ENCODE data around the gene HCRTR1.

HCRTR1 gene

DNA sequence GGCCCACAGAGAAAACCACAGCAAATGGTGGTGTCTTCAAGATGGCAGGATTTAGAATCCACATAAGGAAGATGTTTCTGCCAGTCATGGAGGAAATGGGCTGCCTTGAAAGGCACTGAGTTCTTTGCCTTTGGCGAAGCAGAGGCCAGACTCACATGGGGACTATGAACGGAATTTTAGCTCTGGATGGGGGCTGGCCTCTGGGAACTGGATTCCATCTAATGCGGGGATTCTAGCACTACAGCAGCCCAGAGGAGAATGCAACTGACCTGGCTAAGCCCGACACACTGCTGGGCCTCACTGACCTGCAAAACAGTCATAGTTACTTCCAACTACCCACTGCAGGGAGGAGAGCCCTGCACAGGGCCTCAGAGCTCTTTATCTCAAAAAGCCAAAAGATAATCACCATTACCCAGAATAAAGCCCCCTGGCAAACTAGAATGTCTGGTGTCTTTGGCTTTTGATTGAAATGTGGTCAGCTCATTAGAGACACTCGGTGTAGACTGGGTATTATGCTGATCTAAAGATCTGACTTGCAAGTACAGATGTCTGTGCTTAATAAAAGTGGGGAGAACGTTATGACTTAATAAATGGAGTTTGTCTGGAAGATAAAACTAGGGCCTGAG is 11.6 kb downstream of the HCRTR1 start:
- no peaks in the 10 kb centered on the region for H3K4me1 ChIP-seq (ENCODE audit: insufficient read depth, low read length, poor library complexity, severe bottlenecking)
- no peaks in the 10 kb centered on the region for H3K9me3 ChIP-seq (ENCODE audit: insufficient read depth, low read depth, low read length)
- H3K27me3 ChIP-seq (ENCODE audit: insufficient read depth, low read length, poor library complexity, severe bottlenecking) = no peaks in the 10 kb centered on the region
- H3K4me2 ChIP-seq (ENCODE audit: low read depth, low read length, poor library complexity, severe bottlenecking) = no peak overlapping the region
- H3F3A ChIP-seq (ENCODE audit: low read depth) = no peaks in the 10 kb centered on the region
- no peak overlapping the region for H2AFZ ChIP-seq (ENCODE audit: low read length)
- TF ChIP-seq, protein P1, sequence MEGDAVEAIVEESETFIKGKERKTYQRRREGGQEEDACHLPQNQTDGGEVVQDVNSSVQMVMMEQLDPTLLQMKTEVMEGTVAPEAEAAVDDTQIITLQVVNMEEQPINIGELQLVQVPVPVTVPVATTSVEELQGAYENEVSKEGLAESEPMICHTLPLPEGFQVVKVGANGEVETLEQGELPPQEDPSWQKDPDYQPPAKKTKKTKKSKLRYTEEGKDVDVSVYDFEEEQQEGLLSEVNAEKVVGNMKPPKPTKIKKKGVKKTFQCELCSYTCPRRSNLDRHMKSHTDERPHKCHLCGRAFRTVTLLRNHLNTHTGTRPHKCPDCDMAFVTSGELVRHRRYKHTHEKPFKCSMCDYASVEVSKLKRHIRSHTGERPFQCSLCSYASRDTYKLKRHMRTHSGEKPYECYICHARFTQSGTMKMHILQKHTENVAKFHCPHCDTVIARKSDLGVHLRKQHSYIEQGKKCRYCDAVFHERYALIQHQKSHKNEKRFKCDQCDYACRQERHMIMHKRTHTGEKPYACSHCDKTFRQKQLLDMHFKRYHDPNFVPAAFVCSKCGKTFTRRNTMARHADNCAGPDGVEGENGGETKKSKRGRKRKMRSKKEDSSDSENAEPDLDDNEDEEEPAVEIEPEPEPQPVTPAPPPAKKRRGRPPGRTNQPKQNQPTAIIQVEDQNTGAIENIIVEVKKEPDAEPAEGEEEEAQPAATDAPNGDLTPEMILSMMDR (conservative IDR thresholded peaks at IDR 0.05; ENCODE audit: low read length) = no peak
- TF ChIP-seq EZH2phosphoT487 (IDR thresholded peaks at IDR 0.05; ENCODE audit: borderline replicate concordance) = no peak
- H3K9me2 ChIP-seq (replicated peaks; ENCODE audit: low read depth, low read length) = no peaks in the 10 kb centered on the region
- no peaks in the 10 kb centered on the region for H3K79me2 ChIP-seq (ENCODE audit: insufficient read depth, low read length)
- no peak overlapping the region for H3K9ac ChIP-seq (ENCODE audit: low read depth, low read length, poor library complexity, severe bottlenecking)
- no peaks in the 10 kb centered on the region for H4K20me1 ChIP-seq (ENCODE audit: insufficient read depth, low read length, poor library complexity, severe bottlenecking)
- H3K4me3 ChIP-seq (ENCODE audit: low read length, poor library complexity, severe bottlenecking) = no peak overlapping the region
- H3K36me3 ChIP-seq (ENCODE audit: insufficient read depth, low read length) = peaks cover 68% of the 10 kb centered on the region; the same call in 1 of the 2 replicates

DNA sequence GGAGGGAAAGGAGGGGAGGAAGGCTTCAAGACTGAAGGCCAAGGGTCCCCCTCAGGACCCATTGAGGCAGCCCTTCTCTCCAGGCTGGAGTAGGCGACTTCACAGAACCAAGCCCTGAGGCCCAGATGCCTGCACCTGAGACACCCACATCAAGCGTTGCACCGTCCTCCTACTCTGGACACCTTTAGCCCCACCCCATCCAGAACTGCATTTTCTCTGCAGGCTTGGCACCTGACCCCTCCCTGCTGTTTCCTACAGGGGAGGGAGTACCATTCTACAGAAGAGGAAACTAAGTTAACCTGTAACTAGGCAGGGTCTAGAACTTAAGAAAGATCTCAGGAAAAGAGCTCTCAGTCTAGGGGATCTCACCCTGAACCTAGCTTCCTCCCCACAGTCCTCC is 15.2 kb downstream of the HCRTR1 start:
- H3K27me3 ChIP-seq (ENCODE audit: insufficient read depth, low read length, poor library complexity, severe bottlenecking) = no peaks in the 10 kb centered on the region
- H3K4me1 ChIP-seq (ENCODE audit: insufficient read depth, low read length, poor library complexity, severe bottlenecking) = peaks cover 6% of the 10 kb centered on the region
- no peaks in the 10 kb centered on the region for H3F3A ChIP-seq (ENCODE audit: low read depth)
- H3K9me3 ChIP-seq (ENCODE audit: insufficient read depth, low read depth, low read length) = no peaks in the 10 kb centered on the region
- H3K9ac ChIP-seq (ENCODE audit: low read depth, low read length, poor library complexity, severe bottlenecking) = no peak overlapping the region
- H3K36me3 ChIP-seq (ENCODE audit: insufficient read depth, low read length) = peaks cover 68% of the 10 kb centered on the region; the same call in 1 of the 2 replicates
- TF ChIP-seq, protein P1 (conservative IDR thresholded peaks at IDR 0.05; ENCODE audit: low read length) = no peak
- no peak for TF ChIP-seq EZH2phosphoT487 (IDR thresholded peaks at IDR 0.05; ENCODE audit: borderline replicate concordance)
- H3K4me3 ChIP-seq (ENCODE audit: low read length, poor library complexity, severe bottlenecking) = no peak overlapping the region
- no peak overlapping the region for H2AFZ ChIP-seq (ENCODE audit: low read length)
- no peak overlapping the region for H3K4me2 ChIP-seq (ENCODE audit: low read depth, low read length, poor library complexity, severe bottlenecking)
- no peaks in the 10 kb centered on the region for H3K9me2 ChIP-seq (replicated peaks; ENCODE audit: low read depth, low read length)
- H4K20me1 ChIP-seq (ENCODE audit: insufficient read depth, low read length, poor library complexity, severe bottlenecking) = peaks cover 5% of the 10 kb centered on the region
- H3K79me2 ChIP-seq (ENCODE audit: insufficient read depth, low read length) = peaks cover 23% of the 10 kb centered on the region

- no peak for TF ChIP-seq EZH2phosphoT487 (IDR thresholded peaks at IDR 0.05; ENCODE audit: borderline replicate concordance)
- TF ChIP-seq, protein P1 (conservative IDR thresholded peaks at IDR 0.05; ENCODE audit: low read length) = peak; percentile 72
Observed at GRCh38 chr1:31633117-31633516, 15.6 kb downstream of the HCRTR1 start.

More at GRCh38 chr1:31633117-31633516, 15.6 kb downstream of the HCRTR1 start:
- no peaks in the 10 kb centered on the region for H3F3A ChIP-seq (ENCODE audit: low read depth)
- H2AFZ ChIP-seq (ENCODE audit: low read length) = no peak overlapping the region
- peaks cover 5% of the 10 kb centered on the region for H4K20me1 ChIP-seq (ENCODE audit: insufficient read depth, low read length, poor library complexity, severe bottlenecking)
- H3K9me2 ChIP-seq (replicated peaks; ENCODE audit: low read depth, low read length) = no peaks in the 10 kb centered on the region
- peaks cover 11% of the 10 kb centered on the region for H3K4me1 ChIP-seq (ENCODE audit: insufficient read depth, low read length, poor library complexity, severe bottlenecking)
- H3K36me3 ChIP-seq (ENCODE audit: insufficient read depth, low read length) = peaks cover 63% of the 10 kb centered on the region; the same call in 1 of the 2 replicates
- no peaks in the 10 kb centered on the region for H3K27me3 ChIP-seq (ENCODE audit: insufficient read depth, low read length, poor library complexity, severe bottlenecking)
- peaks cover 28% of the 10 kb centered on the region for H3K79me2 ChIP-seq (ENCODE audit: insufficient read depth, low read length)
- no peaks in the 10 kb centered on the region for H3K9me3 ChIP-seq (ENCODE audit: insufficient read depth, low read depth, low read length)
- H3K4me2 ChIP-seq (ENCODE audit: low read depth, low read length, poor library complexity, severe bottlenecking) = no peak overlapping the region
- no peak overlapping the region for H3K9ac ChIP-seq (ENCODE audit: low read depth, low read length, poor library complexity, severe bottlenecking)
- H3K4me3 ChIP-seq (ENCODE audit: low read length, poor library complexity, severe bottlenecking) = no peak overlapping the region
